ENCODE data around the gene FTO.

DNA sequence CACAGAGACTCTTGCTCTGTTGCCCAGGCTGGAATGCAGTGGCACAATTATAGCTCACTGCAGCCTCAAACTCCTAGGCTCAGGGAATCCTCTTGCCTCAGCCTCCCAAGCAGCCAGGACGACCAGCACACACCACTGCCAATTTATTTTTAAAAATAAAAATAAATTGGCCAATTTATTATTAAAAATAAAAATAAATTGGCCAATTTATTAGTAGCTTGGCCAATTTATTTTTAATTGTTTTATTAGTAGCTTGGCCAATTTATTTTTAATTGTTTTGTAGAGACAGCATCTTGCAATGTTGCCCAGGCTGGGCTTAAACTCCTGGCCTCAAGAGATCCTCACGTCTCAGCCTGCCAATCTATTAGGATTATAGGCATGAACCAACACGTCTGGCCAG, 184.3 kb downstream of the FTO start:
- TF ChIP-seq, protein P1, sequence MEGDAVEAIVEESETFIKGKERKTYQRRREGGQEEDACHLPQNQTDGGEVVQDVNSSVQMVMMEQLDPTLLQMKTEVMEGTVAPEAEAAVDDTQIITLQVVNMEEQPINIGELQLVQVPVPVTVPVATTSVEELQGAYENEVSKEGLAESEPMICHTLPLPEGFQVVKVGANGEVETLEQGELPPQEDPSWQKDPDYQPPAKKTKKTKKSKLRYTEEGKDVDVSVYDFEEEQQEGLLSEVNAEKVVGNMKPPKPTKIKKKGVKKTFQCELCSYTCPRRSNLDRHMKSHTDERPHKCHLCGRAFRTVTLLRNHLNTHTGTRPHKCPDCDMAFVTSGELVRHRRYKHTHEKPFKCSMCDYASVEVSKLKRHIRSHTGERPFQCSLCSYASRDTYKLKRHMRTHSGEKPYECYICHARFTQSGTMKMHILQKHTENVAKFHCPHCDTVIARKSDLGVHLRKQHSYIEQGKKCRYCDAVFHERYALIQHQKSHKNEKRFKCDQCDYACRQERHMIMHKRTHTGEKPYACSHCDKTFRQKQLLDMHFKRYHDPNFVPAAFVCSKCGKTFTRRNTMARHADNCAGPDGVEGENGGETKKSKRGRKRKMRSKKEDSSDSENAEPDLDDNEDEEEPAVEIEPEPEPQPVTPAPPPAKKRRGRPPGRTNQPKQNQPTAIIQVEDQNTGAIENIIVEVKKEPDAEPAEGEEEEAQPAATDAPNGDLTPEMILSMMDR (IDR thresholded peaks at IDR 0.05), result no peak
- TF ChIP-seq POLR2A (IDR thresholded peaks at IDR 0.05; ENCODE audit: low read length), result no peak
- TF ChIP-seq SMC3 (IDR thresholded peaks at IDR 0.05), result no peak
- TF ChIP-seq EHF (CRISPR knock-in tag; IDR thresholded peaks at IDR 0.05), result no peak
- no peak for TF ChIP-seq KDM1A (IDR thresholded peaks at IDR 0.05; ENCODE audit: low read depth)
- TF ChIP-seq RAD21 (conservative IDR thresholded peaks at IDR 0.05 in 1 of 2, IDR thresholded peaks at IDR 0.05 in 1 of 2), result no peak
- TF ChIP-seq, protein P2, sequence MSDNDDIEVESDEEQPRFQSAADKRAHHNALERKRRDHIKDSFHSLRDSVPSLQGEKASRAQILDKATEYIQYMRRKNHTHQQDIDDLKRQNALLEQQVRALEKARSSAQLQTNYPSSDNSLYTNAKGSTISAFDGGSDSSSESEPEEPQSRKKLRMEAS (IDR thresholded peaks at IDR 0.05), result no peak
- TF ChIP-seq, protein P3, sequence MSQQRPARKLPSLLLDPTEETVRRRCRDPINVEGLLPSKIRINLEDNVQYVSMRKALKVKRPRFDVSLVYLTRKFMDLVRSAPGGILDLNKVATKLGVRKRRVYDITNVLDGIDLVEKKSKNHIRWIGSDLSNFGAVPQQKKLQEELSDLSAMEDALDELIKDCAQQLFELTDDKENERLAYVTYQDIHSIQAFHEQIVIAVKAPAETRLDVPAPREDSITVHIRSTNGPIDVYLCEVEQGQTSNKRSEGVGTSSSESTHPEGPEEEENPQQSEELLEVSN (IDR thresholded peaks at IDR 0.05; ENCODE audit: borderline replicate concordance, low read depth), result no peak
- no peak for TF ChIP-seq ZFP36 (IDR thresholded peaks at IDR 0.05; ENCODE audit: borderline replicate concordance, partially characterized antibody)
- no peak for TF ChIP-seq BHLHE40 (IDR thresholded peaks at IDR 0.05; ENCODE audit: low read depth, low read length)
- TF ChIP-seq, protein P4, sequence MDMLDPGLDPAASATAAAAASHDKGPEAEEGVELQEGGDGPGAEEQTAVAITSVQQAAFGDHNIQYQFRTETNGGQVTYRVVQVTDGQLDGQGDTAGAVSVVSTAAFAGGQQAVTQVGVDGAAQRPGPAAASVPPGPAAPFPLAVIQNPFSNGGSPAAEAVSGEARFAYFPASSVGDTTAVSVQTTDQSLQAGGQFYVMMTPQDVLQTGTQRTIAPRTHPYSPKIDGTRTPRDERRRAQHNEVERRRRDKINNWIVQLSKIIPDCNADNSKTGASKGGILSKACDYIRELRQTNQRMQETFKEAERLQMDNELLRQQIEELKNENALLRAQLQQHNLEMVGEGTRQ (IDR thresholded peaks at IDR 0.05), result no peak
- TF ChIP-seq RNF2 (IDR thresholded peaks at IDR 0.05; ENCODE audit: borderline replicate concordance, low read depth), result no peak
- TF ChIP-seq EP300 (IDR thresholded peaks at IDR 0.05), result no peak

All from A549 (cell line).